Gastrocnemius medialis (tissue), 4 donors: ENCODE measurements around the gene SPG11. TPM values are rescaled to one million over a fixed set of nuclear protein-coding genes. Genes with fewer than 3 reads are reported as not detected.

Experiments
- ATAC-seq, 2 donors: fragments of 150-250 bp; one replicate each; pipeline ENCODE4 v1.9.1; 2016
- DNase-seq, 2 donors: peaks; one replicate each; pipeline ENCODE4 v3.0.0-alpha.2; 2019
- H3K27ac ChIP-seq, 4 donors: fragments of 200-600 bp; sonication (generic); 1 replicate in 1 of 4; 2 replicates in 3 of 4; pipeline ENCODE4 v1.5.1; 2016 to 2018; ENCODE audit warnings: mild to moderate bottlenecking in 2 of 4, moderate library complexity in 1 of 4
- H3K27me3 ChIP-seq, 3 donors: fragments of 200-600 bp; sonication (generic) in 2 of 3; 1 replicate in 1 of 3; 2 replicates in 2 of 3; pipeline versions ENCODE4 v1.5.1 to v1.6.0; 2016 to 2019; ENCODE audit warnings: mild to moderate bottlenecking in 1 of 3, moderate library complexity in 1 of 3
- H3K36me3 ChIP-seq, 2 donors: fragments of 200-600 bp; sonication (generic) in 1 of 2; one replicate each; pipeline ENCODE4 v1.5.1; 2017 to 2018
- H3K4me1 ChIP-seq, 2 donors: fragments of 200-600 bp; sonication (generic) in 1 of 2; one replicate each; pipeline ENCODE4 v1.5.1; 2016 to 2017; ENCODE audit warnings: mild to moderate bottlenecking in 2 of 2
- H3K4me3 ChIP-seq, 4 donors: fragments of 200-600 bp; sonication (generic) in 3 of 4; 1 replicate in 1 of 4; 2 replicates in 3 of 4; pipeline ENCODE4 v1.5.1; 2016 to 2019; ENCODE audit warnings: mild to moderate bottlenecking in 2 of 4
- H3K9me3 ChIP-seq, 3 donors: fragments of 200-600 bp; sonication (generic) in 2 of 3; 1 replicate in 1 of 3; 2 replicates in 2 of 3; pipeline ENCODE4 v1.5.1; 2016 to 2019
- CTCF ChIP-seq, 5 experiments: fragments of 450-650 bp in 3 of 5; fragments of 200-600 bp in 2 of 5; sonication (generic) in 2 of 5; IDR thresholded peaks in 4 of 5; conservative IDR thresholded peaks in 1 of 5; 1 replicate in 4 of 5; 2 replicates in 1 of 5; pipeline ENCODE4 v1.5.1; 2016 to 2019; ENCODE audit warnings: antibody characterized with exemption in 5 of 5, mild to moderate bottlenecking in 3 of 5, moderate library complexity in 3 of 5
- POLR2A ChIP-seq, 2 donors: fragments of 450-650 bp; IDR thresholded peaks; one replicate each; pipeline ENCODE4 v1.6.1; 2017; ENCODE audit warnings: antibody characterized with exemption in 2 of 2, mild to moderate bottlenecking in 2 of 2, moderate library complexity in 2 of 2
- in situ Hi-C, 4 donors: fragments of 200-750 bp; cut with MboI; loops; one replicate each; pipeline versions ENCODE4 v1.15.0 to v1.8.0; 2017; ENCODE audit warnings: low sequenced_read_pairs in 4 of 4
- intact Hi-C: fragments of 100-400 bp; cut with DNase I; formaldehyde crosslinking; loops from one replicate; pipeline ENCODE4 v1.15.1; 2023; ENCODE audit warnings: low total_unique reads
- total RNA-seq, 4 donors: library from RNA; depleted of rRNA; stranded (reverse); fragments of >200 nt; gene quantifications; one replicate each; pipeline versions ENCODE4 v1.1.0 to v1.2.3, GENCODE V29; 2016

Gene SPG11
- total RNA-seq, 4 donors from 2014 or later, result 32.8 to 51.7 (median 43.2) TPM

- intact Hi-C loops (loop anchor here (5.0 kb wide), 1 partner anchor 124 kb away; the partner anchor contains the start of gene EIF3J), in situ Hi-C loops (loop anchor here in 2 of 4 donors (5.0 to 10.0 kb wide), 4 partner anchors 51 to 363 kb away; partner anchors contain the start of genes TRIM69 (in 2 of the 2), B2M (in 1 of the 2), PATL2 (in 1 of the 2) and SORD (in 1 of the 2))
- H3K9me3 ChIP-seq, result no peaks in the 10 kb centered on the region
- no peak overlapping the region for H3K4me3 ChIP-seq
- ATAC-seq (no peak), DNase-seq (no peak)
- peaks cover 0 to 22% of the 10 kb centered on the region in 2 donors for H3K36me3 ChIP-seq
- peaks cover 22 to 29% of the 10 kb centered on the region in 2 donors for H3K4me1 ChIP-seq
- peak overlapping the region in 1 of 4 donors; percentile 99 for H3K27ac ChIP-seq
- no peaks in the 10 kb centered on the region for H3K27me3 ChIP-seq
- TF ChIP-seq POLR2A (IDR thresholded peaks at IDR 0.05), result no peak
- no peak for TF ChIP-seq CTCF (IDR thresholded peaks at IDR 0.05 in 4 of 5, conservative IDR thresholded peaks at IDR 0.05 in 1 of 5)
These were observed 1.9 kb downstream of the SPG11 start for GRCh38 chr15:44661576-44661975.

GRCh38 chr15:44659056-44659455, 4.4 kb downstream of the SPG11 start:
- ATAC-seq (no peak), DNase-seq (no peak)
- Histone ChIP-seq H3K27ac (no peak overlapping the region), H3K36me3 (peaks cover 0 to 40% of the 10 kb centered on the region in 2 donors), H3K4me3 (no peak overlapping the region), H3K9me3 (no peaks in the 10 kb centered on the region), H3K27me3 (no peaks in the 10 kb centered on the region), H3K4me1 (peaks cover 27 to 30% of the 10 kb centered on the region in 2 donors)
- TF ChIP-seq CTCF (IDR thresholded peaks at IDR 0.05 in 4 of 5, conservative IDR thresholded peaks at IDR 0.05 in 1 of 5) (no peak), POLR2A (IDR thresholded peaks at IDR 0.05) (no peak)
- intact Hi-C loops (no loop called here), in situ Hi-C loops (no loop called here)

GRCh38 chr15:44657378-44657777, 6.1 kb downstream of the SPG11 start:
- in situ Hi-C loops (no loop called here), intact Hi-C loops (no loop called here)
- H3K4me3 ChIP-seq, result no peak overlapping the region
- H3K9me3 ChIP-seq, result no peaks in the 10 kb centered on the region
- TF ChIP-seq POLR2A (IDR thresholded peaks at IDR 0.05), result no peak
- ATAC-seq (peak; percentile 38 to 42), DNase-seq (no peak)
- peaks cover 20 to 23% of the 10 kb centered on the region in 2 donors for H3K4me1 ChIP-seq
- H3K36me3 ChIP-seq, result peaks cover 0 to 57% of the 10 kb centered on the region in 2 donors
- no peaks in the 10 kb centered on the region for H3K27me3 ChIP-seq
- peak overlapping the region; percentile 7 to 71 (median 40) for H3K27ac ChIP-seq

GRCh38 chr15:44656913-44657312, 6.5 kb downstream of the SPG11 start:
- intact Hi-C loops (no loop called here), in situ Hi-C loops (no loop called here)
- H3K36me3 ChIP-seq, result peaks cover 0 to 61% of the 10 kb centered on the region in 2 donors
- no peaks in the 10 kb centered on the region for H3K9me3 ChIP-seq
- H3K4me3 ChIP-seq, result no peak overlapping the region
- H3K27me3 ChIP-seq, result no peaks in the 10 kb centered on the region
- H3K4me1 ChIP-seq, result peaks cover 16 to 18% of the 10 kb centered on the region in 2 donors
- TF ChIP-seq CTCF (IDR thresholded peaks at IDR 0.05 in 4 of 5, conservative IDR thresholded peaks at IDR 0.05 in 1 of 5), result no peak
- no peak for TF ChIP-seq POLR2A (IDR thresholded peaks at IDR 0.05)
- ATAC-seq, result peak in 1 of 2 donors; percentile 97
- DNase-seq, result no peak
- H3K27ac ChIP-seq, result peak overlapping the region; percentile 7 to 71 (median 40)

GRCh38 chr15:44656298-44656697, 7.2 kb downstream of the SPG11 start:
- intact Hi-C loops (no loop called here), in situ Hi-C loops (no loop called here)
- Histone ChIP-seq H3K27me3 (no peaks in the 10 kb centered on the region), H3K4me1 (peaks cover 10 to 12% of the 10 kb centered on the region in 2 donors), H3K27ac (peak overlapping the region in 3 of 4 donors; percentile 35 to 71 (median 44)), H3K4me3 (no peak overlapping the region), H3K36me3 (peaks cover 0 to 67% of the 10 kb centered on the region in 2 donors), H3K9me3 (no peaks in the 10 kb centered on the region)
- DNase-seq (no peak), ATAC-seq (no peak)
- TF ChIP-seq CTCF (IDR thresholded peaks at IDR 0.05 in 4 of 5, conservative IDR thresholded peaks at IDR 0.05 in 1 of 5) (no peak), POLR2A (IDR thresholded peaks at IDR 0.05) (no peak)
